CD4-positive, alpha-beta T cell treated with Interleukin-4 for 4 hours (primary cell): Measurements from ENCODE around the gene EMP1.

Source experiments
- DNase-seq: peaks from one replicate; pipeline ENCODE4 v3.0.0-alpha.2; 2020

The EMP1 gene

GRCh38 chr12:13196130-13196921, at the start of gene EMP1:
EMP1 (plus strand) TSS chr12:13196726; CDS start chr12:13211511, 14,785 bp downstream.
- DNase-seq, result peak; percentile 96

- no peak for DNase-seq
Measured at GRCh38 chr12:13147688-13148484, 48.6 kb upstream of the EMP1 start.

- no peak for DNase-seq
Measured at GRCh38 chr12:13148485-13148847, 48.1 kb upstream of the EMP1 start.

GRCh38 chr12:13149411-13149810, 47.1 kb upstream of the EMP1 start:
- DNase-seq, result no peak

GRCh38 chr12:13152281-13152680, 44.2 kb upstream of the EMP1 start:
- no peak for DNase-seq

GRCh38 chr12:13152756-13153155, 43.8 kb upstream of the EMP1 start:
- DNase-seq, result no peak

- no peak for DNase-seq
Measured at GRCh38 chr12:13153180-13153579, 43.3 kb upstream of the EMP1 start.

GRCh38 chr12:13154027-13154538, 42.4 kb upstream of the EMP1 start:
- no peak for DNase-seq

- DNase-seq, result no peak
Measured at GRCh38 chr12:13154831-13155230, 41.7 kb upstream of the EMP1 start.

GRCh38 chr12:13156277-13156676, 40.2 kb upstream of the EMP1 start:
- DNase-seq, result no peak

GRCh38 chr12:13161172-13161571, 35.4 kb upstream of the EMP1 start:
- no peak for DNase-seq

GRCh38 chr12:13162904-13163303, 33.6 kb upstream of the EMP1 start:
- no peak for DNase-seq

- DNase-seq, result no peak
Measured at GRCh38 chr12:13163868-13164635, 32.5 kb upstream of the EMP1 start.

- no peak for DNase-seq
Measured at GRCh38 chr12:13164921-13165616, 31.5 kb upstream of the EMP1 start.

GRCh38 chr12:13165617-13166041, 30.9 kb upstream of the EMP1 start:
- DNase-seq, result peak; percentile 90

GRCh38 chr12:13167226-13167625, 29.3 kb upstream of the EMP1 start:
- no peak for DNase-seq

GRCh38 chr12:13167906-13168305, 28.6 kb upstream of the EMP1 start:
- no peak for DNase-seq

- DNase-seq, result no peak
Measured at GRCh38 chr12:13169272-13169671, 27.3 kb upstream of the EMP1 start.

- no peak for DNase-seq
Measured at GRCh38 chr12:13170892-13171490, 25.5 kb upstream of the EMP1 start.

- DNase-seq, result no peak
Measured at GRCh38 chr12:13171921-13172859, 24.3 kb upstream of the EMP1 start.
